Neural cell (in vitro differentiated cells): ENCODE measurements around the gene COL4A2.

Experiments
- CTCF ChIP-seq: fragments of 450-650 bp; IDR thresholded peaks from 2 replicates; pipeline ENCODE4 v1.5.1; 2014; ENCODE audit warnings: antibody characterized with exemption, mild to moderate bottlenecking, moderate library complexity; ENCODE audit not compliant: poor library complexity, severe bottlenecking
- EP300 ChIP-seq: fragments of 450-650 bp; conservative IDR thresholded peaks from 2 replicates; pipeline ENCODE4 v1.6.1; 2014; ENCODE audit warnings: antibody characterized with exemption, mild to moderate bottlenecking, moderate library complexity; ENCODE audit not compliant: poor library complexity, severe bottlenecking
- EZH2 ChIP-seq: fragments of 200-600, 300-800 bp; shearing (Covaris generic), sonication (generic); IDR thresholded peaks from 2 replicates; pipeline ENCODE4 v1.6.1; 2014; ENCODE audit warnings: antibody characterized with exemption, low read length, borderline replicate concordance, mild to moderate bottlenecking; ENCODE audit not compliant: insufficient read depth, poor library complexity, severe bottlenecking
- MXI1 ChIP-seq: fragments of 450-650 bp; conservative IDR thresholded peaks from 2 replicates; pipeline ENCODE4 v1.6.1; 2014; ENCODE audit warnings: antibody characterized with exemption, mild to moderate bottlenecking; ENCODE audit not compliant: poor library complexity, severe bottlenecking
- POLR2AphosphoS5 ChIP-seq: IDR thresholded peaks from 2 replicates; pipeline ENCODE4 v1.6.1; 2012
- RAD21 ChIP-seq: fragments of 450-650 bp; conservative IDR thresholded peaks from 2 replicates; pipeline ENCODE4 v1.6.1; 2014; ENCODE audit warnings: antibody characterized with exemption, mild to moderate bottlenecking, moderate library complexity
- REST ChIP-seq: IDR thresholded peaks from 2 replicates; pipeline ENCODE4 v1.6.1; 2012; ENCODE audit warnings: borderline replicate concordance
- TAF1 ChIP-seq: IDR thresholded peaks from 2 replicates; pipeline ENCODE4 v1.6.1; 2012; ENCODE audit warnings: low read depth

GRCh38 chr13:110359840-110360301 lies 52.8 kb downstream of the COL4A2 start:
- TF ChIP-seq CTCF, result no peak
- no peak for TF ChIP-seq REST
- TF ChIP-seq POLR2AphosphoS5, result no peak
- no peak for TF ChIP-seq TAF1
- TF ChIP-seq EZH2, result no peak
- TF ChIP-seq MXI1, result no peak
- no peak for TF ChIP-seq EP300
- no peak for TF ChIP-seq RAD21
